Measurements from ENCODE around the gene KREMEN1.
A peak's percentile ranks its signal among the peaks of the same experiment; 100 is the strongest.

Gene KREMEN1

GRCh38 chr22:29071261-29072045 is 1.4 kb upstream of the KREMEN1 start:
- no peak for TF ChIP-seq CTCF (conservative IDR thresholded peaks at IDR 0.05; ENCODE audit: low read length)
- H3K4me3 ChIP-seq (ENCODE audit: low read length), result peak overlapping the region; percentile 27
- no peak for DNase-seq (ENCODE audit: low read depth)

- no peak for TF ChIP-seq CTCF (conservative IDR thresholded peaks at IDR 0.05; ENCODE audit: low read length)
- DNase-seq (ENCODE audit: low read depth), result peak; percentile 61
- peak overlapping the region; percentile 56 for H3K4me3 ChIP-seq (ENCODE audit: low read length)
Measured at GRCh38 chr22:29072193-29072978, 449 bp upstream of the KREMEN1 start.

- peak overlapping the region; percentile 66 for H3K4me3 ChIP-seq (ENCODE audit: low read length)
- TF ChIP-seq CTCF (conservative IDR thresholded peaks at IDR 0.05; ENCODE audit: low read length), result no peak
- peak; percentile 25 for DNase-seq (ENCODE audit: low read depth)
Measured at GRCh38 chr22:29073618-29074275, 912 bp downstream of the KREMEN1 start.

- DNase-seq (ENCODE audit: low read depth), result no peak
- no peak for TF ChIP-seq CTCF (conservative IDR thresholded peaks at IDR 0.05; ENCODE audit: low read length)
- H3K4me3 ChIP-seq (ENCODE audit: low read length), result peak overlapping the region; percentile 66
Measured at GRCh38 chr22:29074276-29074772, 1.5 kb downstream of the KREMEN1 start.

- no peak overlapping the region for H3K4me3 ChIP-seq (ENCODE audit: low read length)
- no peak for TF ChIP-seq CTCF (conservative IDR thresholded peaks at IDR 0.05; ENCODE audit: low read length)
- DNase-seq (ENCODE audit: low read depth), result no peak
Measured at GRCh38 chr22:29078036-29078868, 5.4 kb downstream of the KREMEN1 start.

- no peak overlapping the region for H3K4me3 ChIP-seq (ENCODE audit: low read length)
- no peak for DNase-seq (ENCODE audit: low read depth)
- TF ChIP-seq CTCF (conservative IDR thresholded peaks at IDR 0.05; ENCODE audit: low read length), result no peak
Measured at GRCh38 chr22:29078869-29079207, 6.0 kb downstream of the KREMEN1 start.
